Suprapubic skin (tissue), 4 donors: ENCODE measurements around the gene IRF2BP2. TPM values are rescaled to one million over a fixed set of nuclear protein-coding genes. Genes with fewer than 3 reads are reported as not detected.
"Not testable (repeated sequence)": the region's sequence is repeated elsewhere in the genome, so short reads cannot be mapped to it uniquely, and the experiment has no call there.

Experiments
- DNase-seq, 2 donors: peaks; one replicate each; pipeline ENCODE4 v3.0.0-alpha.2; 2019; ENCODE audit warnings: low spot score in 2 of 2
- H3K27ac ChIP-seq: fragments of 200-600 bp; sonication (generic); one replicate; pipeline ENCODE4 v1.5.1; 2019
- H3K27me3 ChIP-seq: fragments of 200-600 bp; sonication (generic); one replicate; pipeline ENCODE4 v1.5.1; 2019
- H3K36me3 ChIP-seq: fragments of 200-600 bp; sonication (generic); one replicate; pipeline ENCODE4 v1.5.1; 2019
- H3K4me1 ChIP-seq: fragments of 200-600 bp; sonication (generic); one replicate; pipeline ENCODE4 v1.5.1; 2019
- H3K4me3 ChIP-seq: fragments of 200-600 bp; sonication (generic); one replicate; pipeline ENCODE4 v1.5.1; 2019; ENCODE audit warnings: mild to moderate bottlenecking
- H3K9me3 ChIP-seq: fragments of 200-600 bp; sonication (generic); one replicate; pipeline ENCODE4 v1.5.1; 2019
- EP300 ChIP-seq: sonication (generic); formaldehyde crosslinking; IDR thresholded peaks from one replicate; pipeline ENCODE4 v1.6.1; 2017; ENCODE audit warnings: antibody characterized with exemption
- POLR2A ChIP-seq, 2 donors: fragments of 450-650 bp; IDR thresholded peaks; one replicate each; pipeline ENCODE4 v1.6.1; 2017; ENCODE audit warnings: antibody characterized with exemption in 2 of 2, mild to moderate bottlenecking in 2 of 2, moderate library complexity in 2 of 2
- POLR2AphosphoS5 ChIP-seq, 3 donors: sonication (generic); formaldehyde crosslinking; IDR thresholded peaks; one replicate each; pipeline ENCODE4 v1.6.1; 2017; ENCODE audit warnings: antibody characterized with exemption in 3 of 3
- WGBS: methylation state at CpG from one replicate; pipeline ENCODE4 v1.1.5; 2018; 5-methylcytosine and 5-hydroxymethylcytosine counted together
- total RNA-seq, 4 donors: library from RNA; depleted of rRNA; stranded (reverse); fragments of >200 nt; gene quantifications; one replicate each; pipeline ENCODE4 v1.1.0, GENCODE V29; 2016
- TF ChIP-seq, protein P1 (sequence below), 2 donors: fragments of 200-600 bp in 1 of 2; fragments of 450-650 bp in 1 of 2; sonication (generic) in 1 of 2; IDR thresholded peaks; one replicate each; pipeline ENCODE4 v1.5.1; 2016 to 2019; ENCODE audit warnings: antibody characterized with exemption in 2 of 2, mild to moderate bottlenecking in 1 of 2, moderate library complexity in 1 of 2

Gene IRF2BP2
- total RNA-seq, 4 donors from 2014 or later: 129 to 195 (median 159) TPM

DNA sequence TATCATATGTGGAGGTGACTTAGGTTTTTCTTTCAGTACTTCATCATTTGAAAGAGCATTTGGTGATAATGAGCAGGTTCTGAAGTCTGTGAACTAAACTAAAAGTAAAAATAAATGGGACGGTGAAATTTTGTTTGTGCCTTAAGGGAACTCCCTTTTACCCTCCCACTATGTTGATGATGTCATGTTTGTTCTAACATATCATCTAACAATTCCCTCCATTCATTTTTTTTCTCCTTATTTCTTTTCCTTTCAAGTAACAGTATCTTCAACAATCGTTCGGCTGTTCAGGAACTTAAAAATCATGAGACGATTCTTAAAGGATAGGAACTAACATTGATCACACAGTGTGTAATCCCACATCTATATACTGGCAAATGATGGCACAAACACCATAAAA lies 30.0 kb upstream of the IRF2BP2 start:
- TF ChIP-seq EP300: no peak
- TF ChIP-seq POLR2A (IDR thresholded peaks at IDR 0.05): no peak
- TF ChIP-seq, protein P1, sequence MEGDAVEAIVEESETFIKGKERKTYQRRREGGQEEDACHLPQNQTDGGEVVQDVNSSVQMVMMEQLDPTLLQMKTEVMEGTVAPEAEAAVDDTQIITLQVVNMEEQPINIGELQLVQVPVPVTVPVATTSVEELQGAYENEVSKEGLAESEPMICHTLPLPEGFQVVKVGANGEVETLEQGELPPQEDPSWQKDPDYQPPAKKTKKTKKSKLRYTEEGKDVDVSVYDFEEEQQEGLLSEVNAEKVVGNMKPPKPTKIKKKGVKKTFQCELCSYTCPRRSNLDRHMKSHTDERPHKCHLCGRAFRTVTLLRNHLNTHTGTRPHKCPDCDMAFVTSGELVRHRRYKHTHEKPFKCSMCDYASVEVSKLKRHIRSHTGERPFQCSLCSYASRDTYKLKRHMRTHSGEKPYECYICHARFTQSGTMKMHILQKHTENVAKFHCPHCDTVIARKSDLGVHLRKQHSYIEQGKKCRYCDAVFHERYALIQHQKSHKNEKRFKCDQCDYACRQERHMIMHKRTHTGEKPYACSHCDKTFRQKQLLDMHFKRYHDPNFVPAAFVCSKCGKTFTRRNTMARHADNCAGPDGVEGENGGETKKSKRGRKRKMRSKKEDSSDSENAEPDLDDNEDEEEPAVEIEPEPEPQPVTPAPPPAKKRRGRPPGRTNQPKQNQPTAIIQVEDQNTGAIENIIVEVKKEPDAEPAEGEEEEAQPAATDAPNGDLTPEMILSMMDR (IDR thresholded peaks at IDR 0.05): no peak
- TF ChIP-seq POLR2AphosphoS5 (IDR thresholded peaks at IDR 0.05): no peak
- 75% methylated on average over 4 of the region's 4 CpGs for WGBS
- Histone ChIP-seq H3K27ac (no peak overlapping the region), H3K4me1 (peaks cover 3% of the 10 kb centered on the region), H3K27me3 (no peaks in the 10 kb centered on the region), H3K4me3 (no peak overlapping the region), H3K9me3 (no peaks in the 10 kb centered on the region), H3K36me3 (no peaks in the 10 kb centered on the region)
- DNase-seq: no peak

DNA sequence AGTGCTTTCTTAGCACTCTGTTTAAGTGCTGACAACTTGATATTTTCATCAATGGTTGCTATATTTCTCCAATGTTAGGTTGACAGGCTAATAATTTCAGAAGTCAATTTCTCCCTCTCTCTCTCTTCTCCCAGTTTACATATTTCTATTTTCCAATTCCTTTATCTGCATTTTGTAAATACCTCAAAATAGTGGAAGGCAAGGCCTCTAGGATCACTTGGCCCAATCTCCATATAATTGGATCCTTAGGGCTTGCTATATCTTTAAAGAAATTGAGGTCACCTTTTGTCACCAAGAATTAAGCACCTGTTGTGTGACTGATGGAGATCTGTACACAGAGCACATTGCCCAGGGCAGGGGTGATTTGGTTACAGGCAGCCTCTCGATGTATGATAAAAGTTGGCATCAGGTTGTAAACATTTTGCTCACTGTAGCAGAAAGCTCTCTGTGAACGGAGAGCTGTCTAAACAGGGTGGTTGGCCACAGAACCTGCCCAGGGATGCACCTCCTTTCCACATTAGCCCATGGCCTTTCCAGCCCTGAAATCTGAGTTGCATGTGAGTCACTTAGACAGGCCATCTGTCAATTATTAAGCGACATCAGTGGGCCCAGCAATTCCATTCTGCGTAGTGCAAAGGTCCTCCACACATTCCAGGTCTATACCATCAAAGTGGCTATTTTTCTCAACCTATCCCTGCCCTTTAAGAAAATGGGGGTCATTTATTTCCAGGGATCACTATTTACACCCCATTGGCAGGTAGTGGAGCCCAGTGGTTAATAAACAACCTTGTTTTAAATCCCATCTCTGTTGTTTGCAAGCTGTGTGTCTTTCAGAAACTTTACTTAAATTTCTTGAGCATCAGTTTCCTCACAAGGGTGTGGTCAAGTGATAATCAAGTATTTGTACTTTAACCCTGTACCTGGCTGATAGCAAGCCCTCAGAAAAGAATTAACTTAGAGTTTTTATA lies 29.1 kb upstream of the IRF2BP2 start:
- WGBS: 72% methylated on average over 4 of the region's 4 CpGs
- TF ChIP-seq POLR2AphosphoS5 (IDR thresholded peaks at IDR 0.05) (no peak), EP300 (no peak), POLR2A (IDR thresholded peaks at IDR 0.05) (no peak)
- TF ChIP-seq, protein P1 (IDR thresholded peaks at IDR 0.05): no peak
- Histone ChIP-seq H3K4me3 (no peak overlapping the region), H3K27me3 (no peaks in the 10 kb centered on the region), H3K4me1 (no peaks in the 10 kb centered on the region), H3K36me3 (no peaks in the 10 kb centered on the region), H3K27ac (no peak overlapping the region), H3K9me3 (no peaks in the 10 kb centered on the region)
- no peak for DNase-seq

DNA sequence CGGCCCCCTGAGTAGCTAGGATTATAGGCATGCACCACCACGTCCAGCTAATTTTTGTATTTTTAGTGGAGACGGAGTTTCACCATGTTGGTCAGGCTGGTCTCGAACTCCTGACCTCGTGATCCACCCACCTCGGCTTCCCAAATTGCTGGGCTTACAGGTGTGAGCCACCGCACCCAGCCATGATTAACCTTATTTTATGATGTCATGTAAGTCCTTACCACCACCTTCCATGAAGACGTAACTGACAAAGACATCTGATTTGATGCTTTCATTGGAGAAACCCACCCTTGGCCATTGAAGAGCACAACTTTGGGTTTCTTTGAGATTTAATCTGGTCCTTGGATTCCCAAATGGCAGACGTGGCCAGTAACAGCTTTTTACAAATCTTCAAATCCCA lies 24.9 kb upstream of the IRF2BP2 start:
- WGBS: 97% methylated on average over 9 of the region's 9 CpGs
- DNase-seq, H3K4me3 ChIP-seq, H3K27ac ChIP-seq, H3K27me3 ChIP-seq, H3K9me3 ChIP-seq, H3K4me1 ChIP-seq, H3K36me3 ChIP-seq: not testable (repeated sequence)

DNA sequence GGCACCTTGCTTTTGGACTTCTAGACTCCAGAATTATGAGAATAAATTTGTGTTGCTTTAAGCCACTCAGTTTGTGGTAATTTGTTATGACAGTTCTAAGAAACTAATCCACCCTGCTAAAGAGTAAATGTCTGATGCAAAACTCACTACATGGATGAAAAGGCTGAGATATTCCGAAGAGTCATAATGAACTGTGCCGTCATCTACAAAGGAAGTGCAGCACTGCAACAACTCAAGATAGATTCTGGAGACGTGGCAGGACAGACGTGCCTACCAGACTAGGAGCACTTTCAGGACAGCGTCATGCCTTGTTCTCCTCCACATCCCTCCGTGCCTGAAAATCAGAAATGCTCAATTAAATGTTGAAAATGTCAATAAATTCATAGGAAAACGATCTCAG lies 24.4 kb upstream of the IRF2BP2 start:
- DNase-seq: no peak
- no peaks in the 10 kb centered on the region for H3K9me3 ChIP-seq
- no peaks in the 10 kb centered on the region for H3K4me1 ChIP-seq
- no peaks in the 10 kb centered on the region for H3K36me3 ChIP-seq
- no peak overlapping the region for H3K4me3 ChIP-seq
- H3K27me3 ChIP-seq: no peaks in the 10 kb centered on the region
- TF ChIP-seq, protein P1 (IDR thresholded peaks at IDR 0.05): no peak
- no peak for TF ChIP-seq EP300
- no peak for TF ChIP-seq POLR2A (IDR thresholded peaks at IDR 0.05)
- no peak for TF ChIP-seq POLR2AphosphoS5 (IDR thresholded peaks at IDR 0.05)
- WGBS: 86% methylated on average over 7 of the region's 7 CpGs
- H3K27ac ChIP-seq: no peak overlapping the region

DNA sequence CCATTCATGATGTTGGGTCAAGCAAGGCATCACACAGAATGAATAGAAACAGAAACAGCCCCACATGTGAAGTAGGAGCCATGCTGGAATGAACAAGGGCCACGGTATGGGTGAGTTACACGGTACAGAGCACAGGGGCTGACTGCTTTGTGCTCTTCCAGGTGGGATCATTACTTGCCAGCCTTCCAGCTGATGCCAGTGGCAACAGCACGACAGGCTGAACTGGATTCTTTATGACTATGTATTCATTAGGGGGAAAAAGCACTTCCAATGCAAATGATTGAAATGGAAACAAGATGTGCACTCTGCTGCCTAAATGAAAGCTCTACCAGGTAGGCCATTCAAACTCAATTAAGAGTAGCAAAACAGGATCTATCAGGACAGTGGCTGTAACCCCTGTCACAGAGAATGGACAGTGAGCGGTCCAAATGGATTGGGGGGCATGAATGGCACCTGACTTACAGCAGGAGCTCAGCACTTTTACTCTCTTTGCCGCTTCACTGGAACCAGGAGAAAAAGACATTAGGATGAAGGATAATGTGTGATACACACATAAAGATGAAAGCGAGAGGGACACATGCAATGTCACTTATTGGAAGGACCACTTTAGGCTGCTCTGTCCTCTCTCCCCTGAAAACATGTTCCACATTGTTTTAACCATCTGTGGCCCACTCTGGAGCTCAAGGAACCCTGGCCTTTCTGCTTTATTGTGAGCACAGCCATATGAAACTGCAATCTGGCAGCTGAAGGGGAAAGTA lies 23.4 kb upstream of the IRF2BP2 start:
- no peak overlapping the region for H3K4me3 ChIP-seq
- 81% methylated on average over 6 of the region's 6 CpGs for WGBS
- no peaks in the 10 kb centered on the region for H3K36me3 ChIP-seq
- H3K27me3 ChIP-seq: no peaks in the 10 kb centered on the region
- no peak overlapping the region for H3K27ac ChIP-seq
- H3K4me1 ChIP-seq: no peaks in the 10 kb centered on the region
- TF ChIP-seq EP300: no peak
- TF ChIP-seq POLR2AphosphoS5 (IDR thresholded peaks at IDR 0.05): no peak
- TF ChIP-seq POLR2A (IDR thresholded peaks at IDR 0.05): no peak
- TF ChIP-seq, protein P1 (IDR thresholded peaks at IDR 0.05): no peak
- no peaks in the 10 kb centered on the region for H3K9me3 ChIP-seq
- no peak for DNase-seq
